Endodermal cell (in vitro differentiated cells): ENCODE data around the gene REV3L. TPM values are rescaled to one million over a fixed set of nuclear protein-coding genes. Genes with fewer than 3 reads are reported as not detected.

ENCODE experiments used
- DNase-seq: peaks from one replicate; pipeline ENCODE4 v3.0.0-alpha.2; 2017
- H3K27ac ChIP-seq: 2 replicates; pipeline ENCODE4 v1.5.1; 2013; ENCODE audit warnings: mild to moderate bottlenecking, low read depth, low read length, moderate library complexity
- H3K27me3 ChIP-seq: 2 replicates; pipeline ENCODE4 v1.6.1; 2013; ENCODE audit warnings: mild to moderate bottlenecking, low read length, moderate library complexity; ENCODE audit not compliant: insufficient read depth, control insufficient read depth, poor library complexity, severe bottlenecking
- H3K36me3 ChIP-seq: 2 replicates; pipeline ENCODE4 v1.7.0; 2013; ENCODE audit warnings: mild to moderate bottlenecking, low read length, moderate library complexity; ENCODE audit not compliant: control insufficient read depth, insufficient read depth
- H3K4me1 ChIP-seq: one replicate; pipeline ENCODE4 v1.7.0; 2013; ENCODE audit warnings: low read length; ENCODE audit not compliant: control insufficient read depth, insufficient read depth
- H3K4me3 ChIP-seq: 2 replicates; pipeline ENCODE4 v1.5.1; 2013; ENCODE audit warnings: mild to moderate bottlenecking, low read length, moderate library complexity
- H3K9ac ChIP-seq: 2 replicates; pipeline ENCODE4 v1.6.1; 2013; ENCODE audit warnings: mild to moderate bottlenecking, low read length, moderate library complexity; ENCODE audit not compliant: poor library complexity, severe bottlenecking; ENCODE audit errors: extremely low read depth
- H3K9me3 ChIP-seq: 2 replicates; pipeline ENCODE4 v1.6.1; 2013; ENCODE audit warnings: mild to moderate bottlenecking, low read length, moderate library complexity; ENCODE audit not compliant: control insufficient read depth
- H3K27ac Mint-ChIP-seq: 2 replicates; pipeline ENCODE4 v1.8.0; 2020; ENCODE audit warnings: mixed read lengths
- H3K27me3 Mint-ChIP-seq: 2 replicates; pipeline ENCODE4 v1.8.0; 2021; ENCODE audit warnings: mild to moderate bottlenecking, mixed read lengths; ENCODE audit not compliant: insufficient read depth
- H3K36me3 Mint-ChIP-seq: 2 replicates; pipeline ENCODE4 v1.8.0; 2020; ENCODE audit warnings: low read depth, mixed read lengths
- H3K4me1 Mint-ChIP-seq: 2 replicates; pipeline ENCODE4 v1.8.0; 2020; ENCODE audit warnings: mixed read lengths
- H3K4me3 Mint-ChIP-seq: 2 replicates; pipeline ENCODE4 v1.8.0; 2020; ENCODE audit warnings: mild to moderate bottlenecking, moderate library complexity, mixed read lengths
- H3K9me3 Mint-ChIP-seq: 2 replicates; pipeline ENCODE4 v1.8.0; 2020; ENCODE audit warnings: mild to moderate bottlenecking, mixed read lengths
- WGBS, 2 experiments: methylation state at CpG; one replicate each; pipeline versions ENCODE4 v1.1.5 to v1.1.7; 2013; ENCODE audit warnings: missing lambda C conversion rate in 2 of 2, mixed read lengths in 1 of 2; ENCODE audit not compliant: insufficient coverage in 1 of 2, insufficient read length in 1 of 2; 5-methylcytosine and 5-hydroxymethylcytosine counted together
- total RNA-seq, 2 donors: library from RNA; stranded (reverse); fragmentation: NEBNext Ultra II Directional in 1 of 2; extraction: Animal tissue kit (Norgen Biotek cat#: 25700) in 1 of 2; gene quantifications; 2 replicates in 1 of 2; 3 replicates in 1 of 2; pipeline ENCODE4 v1.2.1, GENCODE V29; 2021
- TF ChIP-seq, protein P1 (sequence below): fragments of 200-600 bp; sonication (generic); conservative IDR thresholded peaks from 2 replicates; pipeline ENCODE4 v1.5.0; 2021; ENCODE audit warnings: antibody characterized with exemption, mild to moderate bottlenecking

REV3L gene
- total RNA-seq, 2 donors from 2014 or later, result 19.2 to 28.1 TPM

DNA sequence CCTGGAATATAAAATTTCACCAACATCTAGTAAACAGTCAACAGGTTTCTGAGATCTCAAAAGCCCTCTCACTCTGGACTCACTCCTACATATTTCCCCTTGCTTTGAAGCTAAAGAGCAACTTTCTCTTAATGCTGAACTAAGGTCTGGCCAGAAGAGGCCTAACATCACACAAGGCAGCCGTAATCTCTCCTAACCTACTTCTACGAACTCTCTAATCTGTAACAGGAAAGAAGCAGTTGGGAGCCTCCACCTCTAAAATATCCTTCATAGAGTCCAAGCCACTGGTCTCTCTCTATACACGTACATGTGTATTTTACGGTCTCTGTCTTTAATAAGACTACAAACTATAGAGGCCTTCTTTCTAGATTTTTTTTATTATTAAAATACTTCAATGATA lies 72.0 kb downstream of the REV3L start:
- Mint-ChIP-seq H3K4me3 (no peak overlapping the region), H3K9me3 (no peaks in the 10 kb centered on the region), H3K27ac (no peak overlapping the region), H3K36me3 (peaks cover 17% of the 10 kb centered on the region), H3K4me1 (no peaks in the 10 kb centered on the region), H3K27me3 (no peaks in the 10 kb centered on the region)
- DNase-seq, result no peak
- Histone ChIP-seq H3K27me3 (no peaks in the 10 kb centered on the region), H3K27ac (no peak overlapping the region), H3K36me3 (peaks cover 40% of the 10 kb centered on the region), H3K4me1 (no peaks in the 10 kb centered on the region), H3K4me3 (no peak overlapping the region), H3K9ac (no peak overlapping the region), H3K9me3 (peaks cover 7% of the 10 kb centered on the region)
- WGBS, 2 experiments, result 91 to 100% methylated on average over 2 to 4 of the region's 4 CpGs
- TF ChIP-seq, protein P1, sequence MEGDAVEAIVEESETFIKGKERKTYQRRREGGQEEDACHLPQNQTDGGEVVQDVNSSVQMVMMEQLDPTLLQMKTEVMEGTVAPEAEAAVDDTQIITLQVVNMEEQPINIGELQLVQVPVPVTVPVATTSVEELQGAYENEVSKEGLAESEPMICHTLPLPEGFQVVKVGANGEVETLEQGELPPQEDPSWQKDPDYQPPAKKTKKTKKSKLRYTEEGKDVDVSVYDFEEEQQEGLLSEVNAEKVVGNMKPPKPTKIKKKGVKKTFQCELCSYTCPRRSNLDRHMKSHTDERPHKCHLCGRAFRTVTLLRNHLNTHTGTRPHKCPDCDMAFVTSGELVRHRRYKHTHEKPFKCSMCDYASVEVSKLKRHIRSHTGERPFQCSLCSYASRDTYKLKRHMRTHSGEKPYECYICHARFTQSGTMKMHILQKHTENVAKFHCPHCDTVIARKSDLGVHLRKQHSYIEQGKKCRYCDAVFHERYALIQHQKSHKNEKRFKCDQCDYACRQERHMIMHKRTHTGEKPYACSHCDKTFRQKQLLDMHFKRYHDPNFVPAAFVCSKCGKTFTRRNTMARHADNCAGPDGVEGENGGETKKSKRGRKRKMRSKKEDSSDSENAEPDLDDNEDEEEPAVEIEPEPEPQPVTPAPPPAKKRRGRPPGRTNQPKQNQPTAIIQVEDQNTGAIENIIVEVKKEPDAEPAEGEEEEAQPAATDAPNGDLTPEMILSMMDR, result no peak

DNA sequence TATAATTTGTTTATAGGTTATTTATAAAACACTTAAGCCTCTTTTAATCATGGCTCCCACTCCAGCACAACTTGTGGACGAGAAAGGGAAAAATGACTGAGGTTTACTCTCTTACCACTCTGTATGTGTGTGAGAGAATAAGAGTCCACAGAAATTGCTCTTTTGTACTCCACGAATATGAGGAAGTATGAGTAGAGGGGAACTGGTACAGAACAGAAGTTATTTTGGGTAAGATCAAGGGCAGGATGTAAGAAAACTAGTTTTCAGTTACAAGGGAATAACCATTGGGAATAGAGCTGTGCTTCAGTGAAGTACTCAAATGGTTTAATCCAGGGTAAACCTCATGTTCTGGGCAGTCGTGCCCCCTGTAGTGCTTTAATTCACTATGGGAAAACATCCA lies 72.6 kb downstream of the REV3L start:
- H3K4me1 Mint-ChIP-seq, result no peaks in the 10 kb centered on the region
- H3K36me3 Mint-ChIP-seq, result peaks cover 17% of the 10 kb centered on the region
- Histone ChIP-seq H3K4me3 (no peak overlapping the region), H3K4me1 (no peaks in the 10 kb centered on the region), H3K27ac (no peak overlapping the region), H3K27me3 (no peaks in the 10 kb centered on the region), H3K9me3 (peaks cover 7% of the 10 kb centered on the region), H3K36me3 (peaks cover 40% of the 10 kb centered on the region), H3K9ac (no peak overlapping the region)
- H3K9me3 Mint-ChIP-seq, result no peaks in the 10 kb centered on the region
- TF ChIP-seq, protein P1, result no peak
- WGBS, 2 experiments, result 90 to 100% methylated on average over 2 to 3 of the region's 3 CpGs
- H3K4me3 Mint-ChIP-seq, result no peak overlapping the region
- no peak for DNase-seq
- no peak overlapping the region for H3K27ac Mint-ChIP-seq
- no peaks in the 10 kb centered on the region for H3K27me3 Mint-ChIP-seq

DNA sequence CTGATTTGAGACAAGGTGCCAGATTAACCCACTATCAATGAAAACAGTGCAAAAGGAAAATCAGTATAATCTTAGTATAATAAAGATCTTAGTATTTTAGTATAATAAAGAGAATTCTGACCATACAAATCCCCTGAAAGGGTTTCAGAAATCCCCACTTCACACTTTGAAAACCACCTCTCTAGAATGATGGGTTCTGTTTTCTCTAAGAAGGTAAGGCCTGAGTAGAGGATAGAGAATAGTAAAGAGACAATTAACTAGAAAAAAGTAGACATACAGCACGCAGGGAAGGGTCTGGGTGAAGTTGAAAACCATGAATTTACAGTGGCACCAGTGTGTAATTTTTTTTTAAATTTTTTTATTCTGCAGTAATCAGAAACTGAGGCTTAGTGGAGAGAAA lies 73.6 kb downstream of the REV3L start:
- Mint-ChIP-seq H3K4me3 (no peak overlapping the region), H3K36me3 (peaks cover 21% of the 10 kb centered on the region), H3K27me3 (no peaks in the 10 kb centered on the region), H3K27ac (no peak overlapping the region), H3K4me1 (no peaks in the 10 kb centered on the region), H3K9me3 (peaks cover 1% of the 10 kb centered on the region)
- no peak overlapping the region for H3K4me3 ChIP-seq
- H3K27me3 ChIP-seq, result no peaks in the 10 kb centered on the region
- peaks cover 13% of the 10 kb centered on the region for H3K9me3 ChIP-seq
- H3K4me1 ChIP-seq, result no peaks in the 10 kb centered on the region
- DNase-seq, result no peak
- peaks cover 42% of the 10 kb centered on the region for H3K36me3 ChIP-seq
- TF ChIP-seq, protein P1, result no peak
- no peak overlapping the region for H3K27ac ChIP-seq
- no peak overlapping the region for H3K9ac ChIP-seq
- 96 to 100% methylated on average over 1 of the region's 1 CpG for WGBS, 2 experiments
